Brain pericyte (primary cell): Measurements from ENCODE around the gene CUL2.
A peak's percentile ranks its signal among the peaks of the same experiment; 100 is the strongest.
"Not testable (repeated sequence)": the region's sequence is repeated elsewhere in the genome, so short reads cannot be mapped to it uniquely, and the experiment has no call there.

Experiments used
- DNase-seq: peaks from one replicate; pipeline ENCODE4 v3.0.0-alpha.2; 2012; ENCODE audit warnings: low read depth, low spot score

CUL2 gene

DNA sequence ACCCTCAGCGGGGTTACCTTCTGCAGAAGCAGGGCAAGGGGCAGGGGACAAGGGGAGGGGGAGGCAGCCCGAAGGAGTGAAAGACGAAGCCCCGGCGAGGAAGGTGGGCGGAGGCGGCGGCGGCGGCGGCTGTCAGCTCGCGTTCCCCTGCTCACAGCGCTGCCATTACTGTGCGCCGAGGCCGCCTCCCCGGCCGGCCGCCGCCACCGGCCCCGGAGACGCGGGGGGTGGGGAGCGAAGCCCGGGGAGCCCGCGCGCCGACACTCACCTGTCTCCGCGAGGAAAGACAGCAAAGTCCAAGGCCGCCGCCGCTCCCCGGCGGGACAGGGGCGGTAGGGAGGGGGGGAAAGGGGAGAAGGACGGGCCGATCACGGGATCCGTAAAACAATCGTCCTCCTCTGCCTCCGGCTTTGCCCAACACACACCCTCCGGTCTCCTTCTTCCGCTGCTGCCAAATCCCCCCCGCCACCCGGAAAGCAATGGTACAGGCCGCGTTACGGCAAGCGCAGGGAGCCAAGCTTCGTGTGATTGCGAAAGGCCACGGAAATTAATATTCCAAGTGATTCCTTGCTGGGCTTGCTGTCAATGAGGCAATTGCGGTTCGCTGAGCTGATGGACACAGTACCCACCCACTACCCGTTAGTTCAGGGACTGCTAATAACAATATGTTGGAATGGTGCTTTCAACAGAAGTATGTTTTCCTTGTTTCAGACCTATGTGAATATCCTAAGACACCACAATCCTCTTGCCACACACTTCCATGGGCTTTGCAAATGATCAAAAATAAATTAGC, at the start of gene CUL2:
Gene CUL2 (minus strand): TSS at position 180 of the 793 bp plus-strand sequence. CDS start 19,024 bp downstream, outside the sequence.
- peak; percentile 88 for DNase-seq

DNA sequence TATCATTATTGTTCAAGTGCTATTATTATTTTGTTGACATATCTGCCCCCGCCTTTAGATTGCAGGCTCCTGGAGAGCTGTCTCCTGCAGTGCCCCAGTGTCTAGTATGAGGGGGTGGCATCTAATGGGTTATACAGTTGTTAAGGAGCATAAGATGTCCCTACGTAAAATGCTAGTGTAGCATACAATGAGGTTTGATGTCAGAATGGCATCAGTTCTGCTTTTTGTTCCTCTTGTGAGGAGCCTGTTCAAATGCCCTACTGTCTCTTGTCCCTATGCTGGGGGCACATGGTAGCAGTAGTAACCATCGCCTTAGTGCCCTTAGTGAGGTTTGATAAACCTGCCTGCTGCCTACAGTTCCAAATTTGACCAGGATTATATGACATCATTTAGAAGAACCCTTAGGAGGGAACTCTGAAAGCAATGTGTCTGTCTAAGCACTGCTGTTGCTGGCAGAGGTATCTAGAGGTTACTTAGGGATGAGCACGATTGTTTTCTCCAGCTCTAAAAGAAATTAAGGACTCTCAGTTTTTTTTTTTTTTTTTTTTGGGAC, 46.2 kb upstream of the CUL2 start:
- no peak for DNase-seq

DNA sequence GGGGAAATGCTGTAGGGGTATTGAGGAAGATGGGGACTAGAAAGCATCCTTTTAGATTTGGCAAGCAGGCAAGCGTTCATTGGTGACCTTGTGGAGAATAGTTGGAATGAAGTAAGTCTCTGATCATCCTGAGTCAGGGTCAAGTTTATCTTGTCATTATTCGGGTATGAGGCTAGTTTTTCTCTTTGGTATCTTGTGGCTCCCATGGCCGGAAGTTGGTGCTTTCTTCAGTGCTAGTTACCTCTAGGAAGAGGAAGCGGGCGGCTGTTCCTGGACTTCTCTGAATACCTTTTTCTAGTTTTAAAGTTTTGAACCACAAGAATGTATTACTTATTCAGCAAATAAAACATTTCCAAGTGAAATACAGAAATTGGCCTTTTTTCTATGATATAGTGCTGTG, 45.7 kb upstream of the CUL2 start:
- DNase-seq: no peak

- no peak for DNase-seq
Measured at GRCh38 chr10:35133586-35133985, 43.4 kb upstream of the CUL2 start.

DNA sequence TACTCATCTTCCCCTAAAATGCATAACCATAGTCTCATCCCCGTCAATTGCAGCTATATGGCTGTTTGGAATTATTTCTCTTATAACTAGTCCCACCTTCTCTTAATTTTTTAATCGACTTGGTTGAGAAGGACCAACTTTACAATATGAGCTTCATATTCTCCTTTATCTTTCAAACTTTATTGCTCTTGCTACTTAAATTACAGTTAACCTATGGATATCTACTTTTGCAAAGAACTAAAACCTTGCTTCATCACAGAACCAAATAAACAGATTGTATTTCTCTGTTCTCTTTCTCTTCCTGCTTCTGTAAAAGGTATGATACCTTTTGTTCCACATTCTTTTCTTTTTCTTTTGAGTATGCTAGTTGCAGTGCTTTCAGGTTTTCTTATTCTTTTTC, 42.6 kb upstream of the CUL2 start:
- no peak for DNase-seq

GRCh38 chr10:35130663-35131062, 40.5 kb upstream of the CUL2 start:
- DNase-seq: no peak

- no peak for DNase-seq
Measured at GRCh38 chr10:35129185-35129674, 39.1 kb upstream of the CUL2 start.

GRCh38 chr10:35127289-35127891, 37.2 kb upstream of the CUL2 start:
- DNase-seq: peak; percentile 8

DNA sequence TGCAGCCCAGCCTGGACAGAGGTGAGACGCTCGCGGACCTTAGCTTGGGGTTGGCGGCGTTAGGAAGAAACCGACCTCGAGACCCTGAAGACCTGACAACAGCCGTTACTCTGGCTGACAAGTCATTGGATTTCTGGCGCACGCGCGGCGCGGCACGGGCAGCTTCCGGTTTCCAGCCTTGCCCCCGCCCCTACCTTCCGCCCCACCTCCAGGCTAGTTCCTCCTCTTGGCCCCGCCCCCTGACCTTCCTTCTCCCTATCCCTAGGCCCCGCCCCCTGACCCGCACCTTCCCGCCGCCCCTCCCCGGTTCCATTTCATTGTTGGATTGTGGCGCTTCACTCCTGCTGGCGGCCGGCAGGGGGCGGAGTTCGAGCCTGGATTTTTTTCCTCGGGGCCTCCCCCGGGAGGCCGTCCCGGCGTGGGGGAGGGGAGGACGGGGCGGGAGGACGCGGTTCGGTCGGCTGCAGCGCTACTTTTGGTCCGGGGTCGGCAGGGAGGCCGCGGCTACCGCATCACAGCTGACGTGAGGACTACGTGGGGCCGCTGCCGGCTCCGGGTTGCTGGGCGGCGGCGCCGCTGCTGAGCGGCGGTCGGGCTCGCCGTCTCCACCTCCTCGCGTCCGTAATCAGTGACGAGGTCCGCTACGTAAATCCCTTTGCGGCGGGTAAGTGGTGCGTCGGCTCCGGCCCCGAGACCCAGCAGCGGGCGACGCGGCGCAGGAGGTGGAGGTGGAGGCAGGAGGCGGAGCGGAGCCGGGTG, 36.6 kb upstream of the CUL2 start, which contains the start of gene CREM:
Gene CREM (plus strand): TSS at position 317 of the 759 bp plus-strand sequence. CDS start 10,990 bp downstream, outside the sequence.
- peak; percentile 95 for DNase-seq

DNA sequence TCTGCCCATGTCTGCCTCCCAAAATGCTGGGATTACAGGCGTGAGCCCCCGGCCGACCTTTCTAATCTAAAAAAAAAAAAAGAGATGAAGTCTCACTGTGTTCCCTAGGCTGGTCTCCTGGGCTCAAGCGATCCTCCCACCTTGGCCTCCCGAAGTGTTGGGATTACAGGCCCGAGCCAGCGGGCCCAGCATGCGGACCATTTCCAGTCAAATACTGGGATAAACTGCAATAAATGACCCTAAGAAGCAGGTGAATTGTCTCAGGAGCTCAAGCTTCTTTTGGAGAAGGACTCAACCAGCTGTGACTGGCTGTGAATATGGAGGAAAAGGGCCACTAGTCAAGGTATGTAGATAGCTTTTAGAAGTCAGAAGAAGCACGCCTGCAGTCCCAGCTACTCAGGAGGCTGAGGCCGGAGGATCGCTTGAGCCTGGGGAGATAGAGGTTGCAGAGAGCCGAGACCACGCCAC, 36.0 kb upstream of the CUL2 start:
- no peak for DNase-seq

- DNase-seq: no peak
Measured at GRCh38 chr10:35124540-35124939, 34.4 kb upstream of the CUL2 start.

DNA sequence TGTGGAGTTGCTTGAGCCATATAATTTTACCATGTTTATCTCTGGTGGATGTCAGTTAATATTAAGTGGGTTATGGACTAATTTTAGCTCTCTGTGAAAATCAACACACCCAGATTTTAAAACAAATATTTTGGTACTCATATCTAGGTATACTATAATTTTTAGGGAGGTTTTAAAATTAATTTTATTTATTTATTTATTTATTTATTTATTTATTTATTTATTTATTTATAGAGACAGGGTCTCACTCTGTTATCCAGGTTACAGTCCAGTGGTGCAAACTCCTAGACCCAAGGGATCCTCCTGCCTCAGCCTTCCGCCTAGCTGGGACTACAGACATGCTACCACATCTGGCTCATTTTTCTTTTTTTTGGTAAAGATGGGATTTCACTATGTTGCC, 29.2 kb upstream of the CUL2 start:
- no peak for DNase-seq

GRCh38 chr10:35112571-35112970, 22.4 kb upstream of the CUL2 start:
- DNase-seq: no peak

- no peak for DNase-seq
Measured at GRCh38 chr10:35103882-35104281, 13.7 kb upstream of the CUL2 start.

DNA sequence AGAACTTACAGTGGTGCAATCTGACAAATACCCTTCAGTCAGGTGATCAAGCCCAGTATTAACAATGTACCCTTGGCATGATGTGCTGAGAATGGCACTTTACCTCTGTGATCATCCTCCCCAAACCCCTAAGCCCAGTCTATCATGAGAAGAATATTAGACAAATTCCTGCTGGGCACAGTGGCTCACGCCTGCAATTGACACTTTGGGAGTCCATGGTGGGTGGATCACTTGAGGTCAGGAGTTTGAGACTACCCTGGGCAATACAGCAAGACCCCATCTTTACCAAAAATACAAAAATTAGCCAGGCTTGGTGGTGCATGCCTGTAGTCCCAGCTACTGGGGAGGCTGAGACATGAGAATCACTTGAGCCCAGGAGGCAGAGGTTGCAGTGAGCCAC, 7.4 kb upstream of the CUL2 start:
- no peak for DNase-seq

DNA sequence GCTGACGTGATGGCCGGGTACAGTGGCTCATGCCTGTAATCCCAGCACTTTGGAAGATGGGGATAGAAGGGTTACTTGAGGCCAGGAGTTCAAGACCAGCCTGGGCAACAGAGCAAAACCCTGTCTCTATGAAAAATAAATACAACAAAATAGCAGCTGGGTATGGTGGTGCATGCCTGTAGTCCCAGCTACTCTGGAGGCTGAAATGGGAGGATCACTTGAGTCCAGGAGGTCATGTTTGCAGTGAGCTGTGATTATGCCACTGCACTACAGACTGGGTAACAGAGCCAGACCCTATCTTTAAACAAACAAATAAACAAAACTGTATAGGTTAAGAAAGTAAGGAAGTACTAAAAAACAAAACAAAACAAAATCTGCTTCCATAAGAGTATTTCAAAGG, 6.2 kb upstream of the CUL2 start:
- DNase-seq: no peak

DNA sequence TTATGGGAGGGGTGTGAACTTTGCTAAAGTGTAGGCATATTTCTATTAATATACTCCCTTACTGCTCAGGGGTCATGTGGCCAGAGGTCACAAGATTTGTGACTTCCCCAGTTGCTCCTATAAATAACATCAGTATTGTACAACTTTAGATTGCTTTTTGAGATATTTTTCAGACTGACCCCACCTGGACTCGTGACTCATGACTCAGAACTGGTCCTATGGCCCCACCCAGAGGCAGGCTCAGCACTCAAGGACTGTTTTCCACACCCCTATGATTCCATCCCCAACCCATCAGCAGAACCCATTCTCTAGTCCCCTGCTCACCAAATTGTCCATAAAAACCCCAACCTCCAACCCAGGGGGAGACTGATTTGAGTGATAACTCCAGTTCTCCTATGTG, 2.7 kb upstream of the CUL2 start:
- DNase-seq: no peak

- no peak for DNase-seq
Measured at GRCh38 chr10:35091994-35092790, 2.1 kb upstream of the CUL2 start.

DNA sequence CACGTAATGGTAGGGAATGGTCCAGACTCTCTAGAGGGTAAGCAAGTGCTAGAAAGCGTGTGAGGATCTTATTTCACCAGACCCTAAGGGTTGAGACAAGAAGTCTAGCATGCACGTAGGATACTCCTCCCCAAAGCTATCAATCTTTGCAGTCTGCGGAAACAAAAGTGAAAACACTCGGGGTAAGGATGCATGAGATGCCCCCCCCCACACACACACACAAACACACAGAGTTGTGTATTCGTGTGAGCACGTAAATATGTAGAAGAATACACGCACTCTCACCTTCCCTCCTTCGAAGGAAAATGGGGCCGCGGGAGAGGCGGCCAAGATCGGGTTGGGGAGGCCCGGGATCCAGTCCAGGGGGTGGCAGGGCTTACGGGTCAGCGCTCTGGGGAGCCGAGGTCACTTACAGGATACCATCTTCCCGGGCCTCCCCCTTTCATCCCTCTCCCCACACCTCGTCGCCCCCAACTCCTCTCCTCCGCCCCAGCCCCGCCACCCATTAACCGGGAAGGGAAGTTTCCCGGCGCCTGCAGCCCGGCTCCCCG, 455 bp downstream of the CUL2 start:
- DNase-seq: no peak

DNA sequence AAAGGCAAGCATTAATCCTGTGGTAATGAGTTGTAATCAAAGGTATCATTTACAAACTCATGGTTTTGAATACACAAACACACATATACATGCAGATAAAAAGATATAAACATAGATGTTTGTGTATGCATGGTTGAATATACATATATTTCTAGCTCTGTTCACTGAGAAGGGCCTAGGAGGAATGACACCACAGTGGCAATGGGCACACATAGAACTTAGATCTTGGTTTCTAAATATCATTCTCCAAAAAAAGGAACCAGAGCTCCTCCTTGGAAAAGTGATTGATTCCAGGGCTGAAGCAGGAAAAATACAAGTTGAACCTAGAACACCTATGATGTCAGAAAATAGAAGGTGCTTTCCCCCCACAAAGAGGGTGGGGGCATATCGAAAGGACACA, 6.9 kb downstream of the CUL2 start:
- no peak for DNase-seq

- DNase-seq: not testable (repeated sequence)
Measured at GRCh38 chr10:35080261-35080660, 9.9 kb downstream of the CUL2 start.
